HepG2 (cell line): ENCODE results near the gene RAP1GAP2. TPM values are rescaled to one million over a fixed set of nuclear protein-coding genes. Genes with fewer than 3 reads are reported as not detected.

Source experiments
- ATAC-seq: fragments of 200-7000 bp; cut with Tn5 transposase; 3 replicates; pipeline ENCODE4 v1.9.1; 2020; ENCODE audit warnings: mild to moderate bottlenecking, moderate library complexity
- BruUV-seq: library from RNA; stranded (reverse); fragments of 400-500 nt; replicated peaks from 2 replicates; lab custom pipeline; 2021; lab: Mats Ljungman, UMichigan
- CTCF ChIA-PET: fragments of 300-600 bp; formaldehyde crosslinking; extraction: SDS; loops from one replicate; lab custom pipeline; 2021; ENCODE audit warnings: low total read pairs, inconsistent platforms, low intra/inter-chr PET ratio; lab: Yijun Ruan, JAX
- POLR2A ChIA-PET: fragments of 350-600 bp; sonication (Branson Sonifier 250); formaldehyde crosslinking; loops from one replicate; lab custom pipeline; 2020; ENCODE audit warnings: antibody characterized with exemption, inconsistent platforms; lab: Yijun Ruan, JAX
- DNase-seq: peaks from one replicate; pipeline ENCODE4 v3.0.0-alpha.2; 2015; ENCODE audit warnings: low spot score
- FAIRE-seq: peaks from 3 replicates; lab custom pipeline; 2011; peaks lifted over from hg19 to GRCh38; lab: Jason Lieb, UNC
- H2AFZ ChIP-seq: one replicate; pipeline ENCODE4 v1.6.1; 2011; ENCODE audit warnings: low read length, inconsistent platforms
- H3K27ac ChIP-seq: fragments of 300-600 bp; 3 replicates; pipeline ENCODE4 v1.8.0; 2011; ENCODE audit warnings: mixed run types, mild to moderate bottlenecking, mixed read lengths, low read length, inconsistent platforms; ENCODE audit not compliant: insufficient read depth; ENCODE audit errors: extremely low read length
- H3K27me3 ChIP-seq, 2 experiments: fragments of 200-600 bp in 1 of 2; 2 replicates in 1 of 2; 3 replicates in 1 of 2; pipeline versions ENCODE4 v1.6.0 to v1.8.0; 2011; ENCODE audit warnings: low read length in 2 of 2, mild to moderate bottlenecking in 2 of 2, moderate library complexity in 2 of 2, inconsistent platforms in 1 of 2; ENCODE audit not compliant: insufficient read depth in 2 of 2, control insufficient read depth in 1 of 2
- H3K36me3 ChIP-seq, 2 experiments: fragments of 200-600 bp in 1 of 2; replicated peaks in 1 of 2; 2 replicates in 1 of 2; 3 replicates in 1 of 2; pipeline versions ENCODE4 v1.5.1 to v1.8.0; 2011; ENCODE audit warnings: low read length in 2 of 2, inconsistent platforms in 1 of 2; ENCODE audit not compliant: insufficient read depth in 2 of 2, control insufficient read depth in 1 of 2
- H3K4me1 ChIP-seq: 2 replicates; pipeline ENCODE4 v1.5.1; 2012; ENCODE audit warnings: low read length, inconsistent platforms; ENCODE audit not compliant: insufficient read depth
- H3K4me2 ChIP-seq: 2 replicates; pipeline ENCODE4 v1.6.0; 2011; ENCODE audit warnings: low read depth, low read length, inconsistent platforms
- H3K4me3 ChIP-seq, 3 experiments: fragments of 200-600 bp in 1 of 3; sonication (generic), shearing (Covaris generic) in 1 of 3; replicated peaks in 1 of 3; 2 replicates each; pipeline ENCODE4 v1.5.1; 2011 to 2016; ENCODE audit warnings: low read length in 3 of 3, inconsistent platforms in 2 of 3, low read depth in 2 of 3, mild to moderate bottlenecking in 2 of 3, control low read depth in 1 of 3, mixed read lengths in 1 of 3; ENCODE audit not compliant: insufficient read depth in 1 of 3
- H3K79me2 ChIP-seq: one replicate; pipeline ENCODE4 v1.6.1; 2011; ENCODE audit warnings: low read length, inconsistent platforms; ENCODE audit not compliant: insufficient read depth
- H3K9ac ChIP-seq: 2 replicates; pipeline ENCODE4 v1.6.0; 2011; ENCODE audit warnings: mild to moderate bottlenecking, low read depth, low read length, inconsistent platforms; ENCODE audit not compliant: insufficient read depth
- H3K9me3 ChIP-seq: 2 replicates; pipeline ENCODE4 v1.5.1; 2012; ENCODE audit warnings: mild to moderate bottlenecking, low read length
- H4K20me1 ChIP-seq: 2 replicates; pipeline ENCODE4 v1.6.0; 2011; ENCODE audit warnings: inconsistent platforms, mild to moderate bottlenecking, low read length, moderate library complexity; ENCODE audit not compliant: insufficient read depth
- DPF2 ChIP-seq: sonication (generic); formaldehyde crosslinking; IDR thresholded peaks from 2 replicates; pipeline ENCODE4 v1.4.0; 2020; ENCODE audit warnings: mild to moderate bottlenecking, low read depth, missing genetic modification reagents, borderline replicate concordance
- FOSL1 ChIP-seq: sonication (generic); formaldehyde crosslinking; IDR thresholded peaks from 2 replicates; pipeline ENCODE4 v1.9.0; 2021; ENCODE audit warnings: missing genetic modification reagents, borderline replicate concordance
- SKI ChIP-seq: fragments of 450-650 bp; IDR thresholded peaks from one replicate; pipeline ENCODE4 v1.6.1; 2018; ENCODE audit warnings: mild to moderate bottlenecking; ENCODE audit not compliant: partially characterized antibody
- TGIF2 ChIP-seq: IDR thresholded peaks from 2 replicates; pipeline ENCODE4 v1.6.1; 2016; ENCODE audit warnings: control low read depth, missing compliant biosample characterization
- ZNF253 ChIP-seq: sonication (generic); formaldehyde crosslinking; IDR thresholded peaks from 2 replicates; pipeline ENCODE4 v1.8.0; 2022; ENCODE audit warnings: mild to moderate bottlenecking, missing genetic modification reagents, borderline replicate concordance
- ZNF296 ChIP-seq: sonication (generic); formaldehyde crosslinking; conservative IDR thresholded peaks from 2 replicates; pipeline ENCODE4 v1.5.0; 2020; ENCODE audit warnings: mild to moderate bottlenecking, missing genetic modification reagents
- ZNF407 ChIP-seq: sonication (generic); formaldehyde crosslinking; IDR thresholded peaks from one replicate; pipeline ENCODE4 v1.5.1; 2020; ENCODE audit warnings: mild to moderate bottlenecking, missing genetic modification reagents; ENCODE audit errors: not compliant biosample characterization
- WGBS: methylation state at CpG from one replicate; pipeline ENCODE4 v1.1.6; 2017; ENCODE audit warnings: low lambda C conversion rate; 5-methylcytosine and 5-hydroxymethylcytosine counted together
- in situ Hi-C: cut with HindIII; loops from 2 replicates; pipeline ENCODE4 v1.10.0; 2017; ENCODE audit warnings: low pct_unique_long_range_greater_than_20kb; ENCODE audit not compliant: extremely low pct_ligation_motif_present
- intact Hi-C: fragments of 100-400 bp; cut with micrococcal nuclease; formaldehyde crosslinking; loops from one replicate; pipeline ENCODE4 v1.10.0; 2022; ENCODE audit not compliant: unreplicated experiment
- polyA plus RNA-seq, 8 experiments: library from polyadenylated mRNA; depleted of rRNA in 3 of 8; stranded (reverse) in 7 of 8; unstranded in 1 of 8; fragments of >200 nt; fragmentation: Illumina TruSeq in 4 of 8; extraction: Trizol in 4 of 8; gene quantifications; 2 replicates each; pipeline versions ENCODE4 v1.2.1 to v1.2.3, GENCODE V29; 2011 to 2016; ENCODE audit warnings: low read depth in 4 of 8, missing spikeins in 1 of 8, mixed read lengths in 1 of 8; ENCODE audit not compliant: insufficient read depth in 1 of 8
- total RNA-seq, 5 experiments: library from RNA; depleted of rRNA; stranded (reverse); fragments of >200 nt; fragmentation: Illumina TruSeq; extraction: Trizol; gene quantifications; 2 replicates each; pipeline ENCODE4 v1.2.3, GENCODE V29; 2016; ENCODE audit warnings: low read depth in 1 of 5

The RAP1GAP2 gene
- total and polyA plus RNA-seq, 2 of the 13 experiments (the other 11 are each of a cell fraction or from before 2014, with no cell fraction given) = 10.9 to 12.0 TPM

GRCh38 chr17:2996810-2997670 is 200.8 kb downstream of the RAP1GAP2 start:
- Histone ChIP-seq H3K79me2 (no peaks in the 10 kb centered on the region), H3K9ac (no peak overlapping the region), H3K4me2 (no peak overlapping the region), H2AFZ (no peak overlapping the region), H3K36me3 (peaks cover 13 to 18% of the 10 kb centered on the region in 2 experiments; a peak in 4 of 5 replicates), H4K20me1 (no peaks in the 10 kb centered on the region), H3K9me3 (no peaks in the 10 kb centered on the region), H3K27ac (no peak overlapping the region), H3K4me1 (no peaks in the 10 kb centered on the region), H3K27me3 (no peaks in the 10 kb centered on the region), H3K4me3 (no peak overlapping the region)
- FAIRE-seq = no peak
- CTCF ChIA-PET = no interaction called here
- in situ Hi-C loops = no loop called here
- POLR2A ChIA-PET = no interaction called here
- BruUV-seq = no TSS peak
- intact Hi-C loops = no loop called here
- ATAC-seq = no peak
- no peak for DNase-seq
- 87% methylated on average over 10 of the region's 11 CpGs for WGBS
- TF ChIP-seq ZNF253 (CRISPR knock-in tag) (no peak), ZNF296 (no peak), ZNF407 (CRISPR knock-in tag) (no peak), TGIF2 (CRISPR knock-in tag) (no peak), DPF2 (CRISPR knock-in tag) (no peak), FOSL1 (no peak), SKI (no peak)
